IMR-90 (cell line): ENCODE results near the gene MYO3B. TPM values are rescaled to one million over a fixed set of nuclear protein-coding genes. Genes with fewer than 3 reads are reported as not detected.

Experiments used
- ATAC-seq: fragments of 200-7000 bp; cut with Tn5 transposase; 2 replicates; pipeline ENCODE4 v1.9.1; 2020; ENCODE audit warnings: low read depth, mild to moderate bottlenecking, moderate library complexity
- BruUV-seq: library from RNA; stranded (reverse); fragments of 400-500 nt; replicated peaks from 2 replicates; lab custom pipeline; 2021; lab: Mats Ljungman, UMichigan
- CTCF ChIA-PET: fragments of 300-600 bp; formaldehyde crosslinking; extraction: SDS; loops from one replicate; lab custom pipeline; 2021; ENCODE audit warnings: antibody characterized with exemption; lab: Yijun Ruan, JAX
- POLR2A ChIA-PET: fragments of 300-600 bp; sonication (Branson Sonifier 250); formaldehyde crosslinking; loops from one replicate; lab custom pipeline; 2022; ENCODE audit warnings: antibody characterized with exemption; ENCODE audit not compliant: unreplicated experiment; lab: Charles Lee
- DNase-seq: peaks from one replicate; pipeline ENCODE4 v3.0.0; 2013
- H2AFZ ChIP-seq: replicated peaks from 2 replicates; pipeline ENCODE3; 2013; ENCODE audit warnings: low read length, mild to moderate bottlenecking; ENCODE audit not compliant: poor library complexity
- H2AK5ac ChIP-seq: 2 replicates; pipeline ENCODE4 v1.6.1; 2013; ENCODE audit warnings: low read depth, low read length, inconsistent platforms
- H2AK9ac ChIP-seq: replicated peaks from 2 replicates; pipeline ENCODE3; 2013; ENCODE audit warnings: mild to moderate bottlenecking, low read depth, low read length, moderate library complexity; ENCODE audit not compliant: poor library complexity
- H2BK120ac ChIP-seq: 2 replicates; pipeline ENCODE4 v1.6.1; 2013; ENCODE audit warnings: low read depth, low read length, inconsistent platforms
- H2BK15ac ChIP-seq: 3 replicates; pipeline ENCODE4 v1.6.1; 2013; ENCODE audit warnings: low read depth, low read length, inconsistent platforms
- H2BK20ac ChIP-seq: 2 replicates; pipeline ENCODE4 v1.6.1; 2013; ENCODE audit warnings: low read depth, mild to moderate bottlenecking, inconsistent platforms, low read length, moderate library complexity
- H2BK5ac ChIP-seq: 2 replicates; pipeline ENCODE4 v1.6.1; 2013; ENCODE audit warnings: mild to moderate bottlenecking, low read depth, low read length, inconsistent platforms; ENCODE audit not compliant: poor library complexity, severe bottlenecking
- H3K14ac ChIP-seq: replicated peaks from 2 replicates; pipeline ENCODE4 v1.6.1; 2013; ENCODE audit warnings: low read depth, low read length, inconsistent platforms
- H3K18ac ChIP-seq: 2 replicates; pipeline ENCODE4 v1.6.1; 2013; ENCODE audit warnings: low read depth, low read length, control low read depth
- H3K23ac ChIP-seq: 2 replicates; pipeline ENCODE4 v1.6.1; 2013; ENCODE audit warnings: low read depth, low read length, inconsistent platforms
- H3K27ac ChIP-seq: 2 replicates; pipeline ENCODE4 v1.5.1; 2013; ENCODE audit warnings: mild to moderate bottlenecking, control low read depth, low read length; ENCODE audit not compliant: insufficient read depth
- H3K27me3 ChIP-seq: 2 replicates; pipeline ENCODE4 v1.6.1; 2013; ENCODE audit warnings: low read length; ENCODE audit not compliant: control insufficient read depth, insufficient read depth
- H3K36me3 ChIP-seq: 2 replicates; pipeline ENCODE4 v1.6.1; 2013; ENCODE audit warnings: low read length, mixed read lengths; ENCODE audit not compliant: control insufficient read depth, insufficient read depth
- H3K4ac ChIP-seq: 2 replicates; pipeline ENCODE4 v1.6.1; 2013; ENCODE audit warnings: low read depth, low read length, inconsistent platforms
- H3K4me1 ChIP-seq: 2 replicates; pipeline ENCODE4 v1.6.1; 2013; ENCODE audit warnings: low read length, mixed read lengths; ENCODE audit not compliant: control insufficient read depth, insufficient read depth
- H3K4me2 ChIP-seq: 2 replicates; pipeline ENCODE4 v1.6.1; 2013; ENCODE audit warnings: low read depth, mild to moderate bottlenecking, control low read depth, low read length, moderate library complexity
- H3K4me3 ChIP-seq: 2 replicates; pipeline ENCODE4 v1.5.1; 2013; ENCODE audit warnings: low read depth, mild to moderate bottlenecking, control low read depth, low read length, moderate library complexity; ENCODE audit not compliant: insufficient read depth
- H3K56ac ChIP-seq: 2 replicates; pipeline ENCODE4 v1.6.1; 2013; ENCODE audit warnings: low read length, inconsistent platforms; ENCODE audit not compliant: insufficient read depth; ENCODE audit errors: extremely low read depth
- H3K79me1 ChIP-seq, 2 experiments: 2 replicates each; pipeline ENCODE4 v1.6.1; 2013; ENCODE audit warnings: low read length in 2 of 2, inconsistent platforms in 1 of 2, low read depth in 1 of 2
- H3K9ac ChIP-seq: 2 replicates; pipeline ENCODE4 v1.6.1; 2013; ENCODE audit warnings: low read depth, low read length, control low read depth
- H3K9me1 ChIP-seq: 2 replicates; pipeline ENCODE4 v1.6.1; 2013; ENCODE audit warnings: low read length, inconsistent platforms; ENCODE audit not compliant: insufficient read depth
- H3K9me3 ChIP-seq: 2 replicates; pipeline ENCODE4 v1.6.1; 2013; ENCODE audit warnings: low read length; ENCODE audit not compliant: control insufficient read depth, insufficient read depth
- H4K20me1 ChIP-seq: 2 replicates; pipeline ENCODE4 v1.6.1; 2013; ENCODE audit warnings: low read length, inconsistent platforms; ENCODE audit not compliant: insufficient read depth
- H4K5ac ChIP-seq: 2 replicates; pipeline ENCODE4 v1.6.1; 2013; ENCODE audit warnings: mild to moderate bottlenecking, low read depth, low read length, control low read depth
- H4K8ac ChIP-seq, 2 experiments: 2 replicates each; pipeline ENCODE4 v1.6.1; 2013; ENCODE audit warnings: low read depth in 2 of 2, low read length in 2 of 2, control low read depth in 1 of 2, inconsistent platforms in 1 of 2
- H4K91ac ChIP-seq: 2 replicates; pipeline ENCODE4 v1.6.1; 2013; ENCODE audit warnings: low read depth, low read length, inconsistent platforms; ENCODE audit not compliant: insufficient read depth
- CEBPB ChIP-seq: IDR thresholded peaks from 2 replicates; pipeline ENCODE4 v1.6.1; 2012; ENCODE audit warnings: low read depth, low read length, improper control_type of control experiment
- CTCF ChIP-seq: conservative IDR thresholded peaks from 2 replicates; pipeline ENCODE4 v1.5.1; 2012; ENCODE audit warnings: mild to moderate bottlenecking, low read depth, low read length, improper control_type of control experiment
- FOS ChIP-seq: fragments of 150-350 bp; IDR thresholded peaks from 2 replicates; pipeline ENCODE4 v1.6.1; 2016; ENCODE audit warnings: low read depth, low read length
- MAFK ChIP-seq: IDR thresholded peaks from 2 replicates; pipeline ENCODE4 v1.6.1; 2012; ENCODE audit warnings: low read depth, low read length, improper control_type of control experiment
- MXI1 ChIP-seq: IDR thresholded peaks from 2 replicates; pipeline ENCODE4 v1.6.1; 2012; ENCODE audit warnings: low read depth, mild to moderate bottlenecking, low read length, moderate library complexity, borderline replicate concordance
- NFE2L2 ChIP-seq: fragments of 150-350 bp; IDR thresholded peaks from 2 replicates; pipeline ENCODE4 v1.6.1; 2016; ENCODE audit warnings: low read depth, mild to moderate bottlenecking, low read length
- RAD21 ChIP-seq: IDR thresholded peaks from 2 replicates; pipeline ENCODE4 v1.6.1; 2012; ENCODE audit warnings: low read length, improper control_type of control experiment
- RFX5 ChIP-seq: IDR thresholded peaks from 2 replicates; pipeline ENCODE4 v1.8.0; 2012; ENCODE audit warnings: low read depth, mild to moderate bottlenecking, low read length, moderate library complexity
- USF2 ChIP-seq: fragments of 150-350 bp; IDR thresholded peaks from 2 replicates; pipeline ENCODE4 v1.6.1; 2017; ENCODE audit warnings: mild to moderate bottlenecking, antibody characterized with exemption, low read length, low read depth
- WGBS, 2 experiments: methylation state at CpG; one replicate each; pipeline versions ENCODE4 v1.1.5 to v1.1.7; 2013; ENCODE audit warnings: missing lambda C conversion rate in 2 of 2; ENCODE audit not compliant: insufficient read length in 1 of 2; ENCODE audit errors: extremely low coverage in 2 of 2; 5-methylcytosine and 5-hydroxymethylcytosine counted together
- dilution Hi-C: fragments of 300-500 bp; cut with HindIII; formaldehyde crosslinking; loops from one replicate; pipeline ENCODE4 v1.14.3; 2018; ENCODE audit warnings: low sequenced_read_pairs; ENCODE audit not compliant: unreplicated experiment
- in situ Hi-C: fragments of 300-500 bp; cut with MboI; formaldehyde crosslinking; loops from 3 replicates; pipeline ENCODE4 v1.14.3; 2019; ENCODE audit warnings: low sequenced_read_pairs, inconsistent platforms, mixed read lengths
- intact Hi-C: fragments of 100-400 bp; cut with micrococcal nuclease; formaldehyde crosslinking; loops from 2 replicates; pipeline ENCODE4 v1.10.0; 2022
- polyA plus RNA-seq, 3 experiments: library from polyadenylated mRNA; depleted of rRNA; stranded (reverse); fragments of >200 nt; gene quantifications; 2 replicates each; pipeline ENCODE4 v1.2.3, GENCODE V29; 2012; ENCODE audit warnings: low replicate concordance in 1 of 3
- total RNA-seq: library from RNA; depleted of rRNA; stranded (reverse); fragments of >200 nt; gene quantifications from 2 replicates; pipeline ENCODE4 v1.2.3, GENCODE V29; 2012
- TF ChIP-seq, protein P1 (sequence below): fragments of 150-350 bp; IDR thresholded peaks from 2 replicates; pipeline ENCODE4 v1.6.1; 2016; ENCODE audit warnings: low read depth, mild to moderate bottlenecking, low read length, moderate library complexity, borderline replicate concordance

MYO3B gene
- total and polyA plus RNA-seq, 2 of the 4 experiments (the other 2 are of a cell fraction) = 0.02 TPM; not detected in 1

DNA sequence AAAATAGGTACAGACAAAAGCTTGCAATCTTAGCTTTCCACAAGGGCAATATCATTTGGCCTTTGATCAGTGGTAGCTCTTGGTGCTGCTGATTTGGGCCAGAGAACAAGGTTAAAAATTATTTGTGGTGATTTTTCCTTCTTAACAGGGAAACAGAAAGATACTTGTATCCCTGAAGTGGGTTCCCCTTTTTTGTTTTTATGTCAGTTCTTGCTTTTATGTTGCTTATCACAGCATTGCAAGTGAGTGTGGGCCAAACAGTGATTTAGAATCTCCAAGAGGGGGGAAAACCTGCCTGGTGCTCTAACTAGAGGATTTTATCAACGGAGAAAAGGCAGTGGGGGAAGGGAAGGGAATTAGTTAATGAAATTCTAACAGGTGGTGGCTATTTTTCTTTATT, 339.6 kb downstream of the MYO3B start:
- Histone ChIP-seq H3K4ac (no peak overlapping the region), H2BK120ac (no peak overlapping the region), H3K18ac (no peak overlapping the region), H2AFZ (no peak overlapping the region), H2BK5ac (no peak overlapping the region), H2AK9ac (no peak overlapping the region), H3K9me3 (no peaks in the 10 kb centered on the region), H3K9me1 (no peaks in the 10 kb centered on the region), H3K27me3 (peaks cover 2% of the 10 kb centered on the region; the same call in 1 of the 2 replicates), H4K91ac (no peak overlapping the region), H3K79me1 (no peaks in the 10 kb centered on the region), H3K4me1 (no peaks in the 10 kb centered on the region), H3K56ac (no peak overlapping the region), H2BK15ac (no peak overlapping the region), H4K5ac (no peak overlapping the region), H4K20me1 (no peaks in the 10 kb centered on the region), H3K9ac (no peak overlapping the region), H3K27ac (no peak overlapping the region), H4K8ac (no peak overlapping the region), H3K14ac (no peak overlapping the region), H3K36me3 (no peaks in the 10 kb centered on the region), H2AK5ac (no peak overlapping the region), H3K4me3 (no peak overlapping the region), H2BK20ac (no peak overlapping the region), H3K4me2 (no peak overlapping the region), H3K23ac (no peak overlapping the region)
- POLR2A ChIA-PET = no interaction called here
- dilution Hi-C loops (no loop called here), intact Hi-C loops (no loop called here), in situ Hi-C loops (no loop called here)
- CTCF ChIA-PET = no interaction called here
- ATAC-seq (no peak), DNase-seq (no peak)
- WGBS, 2 experiments = no CpG with 5 or more reads among the region's 1 CpG
- TF ChIP-seq RAD21 = no peak
- no peak for TF ChIP-seq USF2
- TF ChIP-seq NFE2L2 = no peak
- TF ChIP-seq, protein P1, sequence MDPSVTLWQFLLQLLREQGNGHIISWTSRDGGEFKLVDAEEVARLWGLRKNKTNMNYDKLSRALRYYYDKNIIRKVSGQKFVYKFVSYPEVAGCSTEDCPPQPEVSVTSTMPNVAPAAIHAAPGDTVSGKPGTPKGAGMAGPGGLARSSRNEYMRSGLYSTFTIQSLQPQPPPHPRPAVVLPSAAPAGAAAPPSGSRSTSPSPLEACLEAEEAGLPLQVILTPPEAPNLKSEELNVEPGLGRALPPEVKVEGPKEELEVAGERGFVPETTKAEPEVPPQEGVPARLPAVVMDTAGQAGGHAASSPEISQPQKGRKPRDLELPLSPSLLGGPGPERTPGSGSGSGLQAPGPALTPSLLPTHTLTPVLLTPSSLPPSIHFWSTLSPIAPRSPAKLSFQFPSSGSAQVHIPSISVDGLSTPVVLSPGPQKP = no peak
- TF ChIP-seq CTCF = no peak
- no peak for TF ChIP-seq MXI1
- no peak for TF ChIP-seq MAFK
- TF ChIP-seq FOS = no peak
- TF ChIP-seq CEBPB = no peak
- TF ChIP-seq RFX5 = no peak
- BruUV-seq = no TSS peak
